GM21528 (cell line): ENCODE measurements around the gene ATAD1.

Source experiments
- ATAC-seq: cut with Tn5 transposase; IDR thresholded peaks from one replicate; pipeline ENCODE4 v1.9.1; 2021; ENCODE audit warnings: mild to moderate bottlenecking, moderate library complexity; ENCODE audit not compliant: unreplicated experiment, low FRiP score

Gene ATAD1

GRCh38 chr10:87722716-87723115 lies 95.3 kb downstream of the ATAD1 start:
- ATAC-seq, result no peak

GRCh38 chr10:87721781-87722180 lies 96.2 kb downstream of the ATAD1 start:
- no peak for ATAC-seq

GRCh38 chr10:87720665-87721064 lies 97.4 kb downstream of the ATAD1 start:
- no peak for ATAC-seq

GRCh38 chr10:87716348-87716670 lies 101.7 kb downstream of the ATAD1 start:
- no peak for ATAC-seq

GRCh38 chr10:87715552-87716347 lies 102.3 kb downstream of the ATAD1 start:
- ATAC-seq, result no peak

- ATAC-seq, result no peak
These were observed 104.3 kb downstream of the ATAD1 start for GRCh38 chr10:87713707-87714106.

GRCh38 chr10:87712913-87713616 lies 105.0 kb downstream of the ATAD1 start:
- ATAC-seq, result no peak

GRCh38 chr10:87707254-87707653 lies 110.8 kb downstream of the ATAD1 start:
- no peak for ATAC-seq

GRCh38 chr10:87706731-87707130 lies 111.3 kb downstream of the ATAD1 start:
- ATAC-seq, result no peak

- ATAC-seq, result no peak
These were observed 112.7 kb downstream of the ATAD1 start for GRCh38 chr10:87705339-87705738.

- ATAC-seq, result no peak
These were observed 114.3 kb downstream of the ATAD1 start for GRCh38 chr10:87703771-87704170.

GRCh38 chr10:87702973-87703294 lies 115.1 kb downstream of the ATAD1 start:
- ATAC-seq, result no peak

- no peak for ATAC-seq
These were observed 115.6 kb downstream of the ATAD1 start for GRCh38 chr10:87702260-87702972.
